Measurements from ENCODE around the gene PAX7. TPM values are rescaled to one million over a fixed set of nuclear protein-coding genes. Genes with fewer than 3 reads are reported as not detected.
A peak's percentile ranks its signal among the peaks of the same experiment; 100 is the strongest.
"Not testable (repeated sequence)": the region's sequence is repeated elsewhere in the genome, so short reads cannot be mapped to it uniquely, and the experiment has no call there.

The PAX7 gene
- not detected for total RNA-seq
- long read RNA-seq: 0 reads

- H3K27me3 ChIP-seq: peaks cover 98% of the 10 kb centered on the region
- no peak within 1 kb of the TSS for H3K27ac ChIP-seq
- H3K36me3 ChIP-seq: no peaks in the 10 kb centered on the region
- H3K4me1 ChIP-seq: peaks cover 6% of the 10 kb centered on the region
- no peak within 1 kb of the TSS for H3K4me3 ChIP-seq
- no peak for ATAC-seq
- H3K9me3 ChIP-seq: no peaks in the 10 kb centered on the region
- TF ChIP-seq, protein P1, sequence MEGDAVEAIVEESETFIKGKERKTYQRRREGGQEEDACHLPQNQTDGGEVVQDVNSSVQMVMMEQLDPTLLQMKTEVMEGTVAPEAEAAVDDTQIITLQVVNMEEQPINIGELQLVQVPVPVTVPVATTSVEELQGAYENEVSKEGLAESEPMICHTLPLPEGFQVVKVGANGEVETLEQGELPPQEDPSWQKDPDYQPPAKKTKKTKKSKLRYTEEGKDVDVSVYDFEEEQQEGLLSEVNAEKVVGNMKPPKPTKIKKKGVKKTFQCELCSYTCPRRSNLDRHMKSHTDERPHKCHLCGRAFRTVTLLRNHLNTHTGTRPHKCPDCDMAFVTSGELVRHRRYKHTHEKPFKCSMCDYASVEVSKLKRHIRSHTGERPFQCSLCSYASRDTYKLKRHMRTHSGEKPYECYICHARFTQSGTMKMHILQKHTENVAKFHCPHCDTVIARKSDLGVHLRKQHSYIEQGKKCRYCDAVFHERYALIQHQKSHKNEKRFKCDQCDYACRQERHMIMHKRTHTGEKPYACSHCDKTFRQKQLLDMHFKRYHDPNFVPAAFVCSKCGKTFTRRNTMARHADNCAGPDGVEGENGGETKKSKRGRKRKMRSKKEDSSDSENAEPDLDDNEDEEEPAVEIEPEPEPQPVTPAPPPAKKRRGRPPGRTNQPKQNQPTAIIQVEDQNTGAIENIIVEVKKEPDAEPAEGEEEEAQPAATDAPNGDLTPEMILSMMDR (IDR thresholded peaks at IDR 0.05): no peak
- DNase-seq: no peak
- intact Hi-C loops (cut with DNase I): no loop called here
Observed at GRCh38 chr1:18630511-18631495, at the start of gene PAX7. Gene PAX7 (plus strand): TSS chr1:18630846. CDS start chr1:18631604, 758 bp downstream.

DNA sequence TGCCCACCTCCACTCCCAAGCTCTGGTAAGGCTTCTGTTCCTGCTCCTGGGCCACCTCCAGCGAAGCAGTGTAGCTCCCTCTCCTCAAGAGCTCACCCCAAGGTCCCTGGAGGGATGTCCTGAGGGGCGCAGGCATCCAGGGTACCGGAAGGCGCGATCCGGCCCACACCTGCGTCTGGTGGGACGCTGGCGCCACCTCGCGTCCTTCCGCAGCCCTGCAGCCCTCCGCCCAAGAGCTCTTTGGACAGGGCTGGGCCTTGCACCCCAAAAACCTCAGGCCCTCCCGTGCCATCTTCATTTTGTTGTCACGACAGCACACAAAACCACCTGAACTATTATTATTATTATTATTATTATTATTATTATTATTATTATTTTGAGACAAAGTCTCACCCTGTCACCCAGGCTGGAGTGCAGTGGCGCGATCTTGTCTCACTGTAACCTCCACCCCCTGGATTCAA lies 49.2 kb upstream of the PAX7 start:
- no peak overlapping the region for H3K4me3 ChIP-seq
- H3K9me3 ChIP-seq: no peaks in the 10 kb centered on the region
- H3K27me3 ChIP-seq: no peaks in the 10 kb centered on the region
- intact Hi-C loops (cut with DNase I): no loop called here
- H3K36me3 ChIP-seq: no peaks in the 10 kb centered on the region
- DNase-seq (peak; percentile 71), ATAC-seq (peak; percentile 67)
- peaks cover 4% of the 10 kb centered on the region for H3K4me1 ChIP-seq
- no peak overlapping the region for H3K27ac ChIP-seq
- TF ChIP-seq, protein P1 (IDR thresholded peaks at IDR 0.05): peak; percentile 61

- no peak for ATAC-seq
- Histone ChIP-seq H3K9me3 (no peaks in the 10 kb centered on the region), H3K4me1 (peaks cover 4% of the 10 kb centered on the region), H3K27ac (no peak overlapping the region), H3K36me3 (no peaks in the 10 kb centered on the region), H3K27me3 (peaks cover 6% of the 10 kb centered on the region), H3K4me3 (no peak overlapping the region)
- intact Hi-C loops (cut with DNase I): no loop called here
- DNase-seq: no peak
- TF ChIP-seq, protein P1 (IDR thresholded peaks at IDR 0.05): no peak
Observed at GRCh38 chr1:18582890-18583289, 47.8 kb upstream of the PAX7 start.

GRCh38 chr1:18583326-18583941 lies 47.2 kb upstream of the PAX7 start:
- Histone ChIP-seq H3K27ac (no peak overlapping the region), H3K4me3 (no peak overlapping the region), H3K27me3 (peaks cover 6% of the 10 kb centered on the region), H3K9me3 (no peaks in the 10 kb centered on the region), H3K36me3 (no peaks in the 10 kb centered on the region), H3K4me1 (peaks cover 4% of the 10 kb centered on the region)
- ATAC-seq: peak; percentile 26
- intact Hi-C loops (cut with DNase I): no loop called here
- TF ChIP-seq, protein P1 (IDR thresholded peaks at IDR 0.05): no peak
- DNase-seq: no peak

- H3K27ac ChIP-seq; H3K36me3 ChIP-seq; H3K4me1 ChIP-seq; DNase-seq; ATAC-seq; intact Hi-C loops (cut with DNase I); H3K4me3 ChIP-seq; H3K9me3 ChIP-seq: not testable (repeated sequence)
- peaks cover 17% of the 10 kb centered on the region for H3K27me3 ChIP-seq
Observed at GRCh38 chr1:18586016-18586415, 44.6 kb upstream of the PAX7 start.

DNA sequence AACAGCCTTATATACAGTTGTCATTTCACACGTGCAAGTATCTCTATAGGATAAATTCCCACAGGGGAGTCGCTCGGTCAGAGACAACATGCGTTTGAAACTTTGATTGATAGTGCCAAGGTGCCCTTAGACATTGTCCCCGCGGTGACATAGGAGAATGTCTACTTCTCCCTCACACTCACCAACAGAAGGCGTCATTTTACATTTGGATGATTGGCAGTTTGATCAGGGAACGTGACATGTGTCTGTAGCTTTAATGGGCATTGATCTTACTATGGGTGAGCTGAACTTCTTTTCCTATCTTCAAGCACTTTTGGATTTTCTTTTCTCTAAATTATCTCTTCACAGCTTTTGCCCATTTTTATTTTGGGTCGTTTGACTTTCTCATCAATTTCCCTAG lies 42.6 kb upstream of the PAX7 start:
- Histone ChIP-seq H3K36me3 (no peaks in the 10 kb centered on the region), H3K27me3 (peaks cover 24% of the 10 kb centered on the region), H3K9me3 (no peaks in the 10 kb centered on the region), H3K4me3 (no peak overlapping the region), H3K27ac (no peak overlapping the region), H3K4me1 (peaks cover 4% of the 10 kb centered on the region)
- ATAC-seq (no peak), DNase-seq (no peak)
- intact Hi-C loops (cut with DNase I): no loop called here
- TF ChIP-seq, protein P1 (IDR thresholded peaks at IDR 0.05): no peak
